Activated CD8-positive, alpha-beta memory T cell treated with anti-CD3 and anti-CD28 coated beads for 24 hours (primary cell): ENCODE data around the gene STK32C.
A peak's percentile ranks its signal among the peaks of the same experiment; 100 is the strongest.

ENCODE experiments used
- DNase-seq: peaks from one replicate; pipeline ENCODE4 v3.0.0-alpha.2; 2020

STK32C gene

DNA sequence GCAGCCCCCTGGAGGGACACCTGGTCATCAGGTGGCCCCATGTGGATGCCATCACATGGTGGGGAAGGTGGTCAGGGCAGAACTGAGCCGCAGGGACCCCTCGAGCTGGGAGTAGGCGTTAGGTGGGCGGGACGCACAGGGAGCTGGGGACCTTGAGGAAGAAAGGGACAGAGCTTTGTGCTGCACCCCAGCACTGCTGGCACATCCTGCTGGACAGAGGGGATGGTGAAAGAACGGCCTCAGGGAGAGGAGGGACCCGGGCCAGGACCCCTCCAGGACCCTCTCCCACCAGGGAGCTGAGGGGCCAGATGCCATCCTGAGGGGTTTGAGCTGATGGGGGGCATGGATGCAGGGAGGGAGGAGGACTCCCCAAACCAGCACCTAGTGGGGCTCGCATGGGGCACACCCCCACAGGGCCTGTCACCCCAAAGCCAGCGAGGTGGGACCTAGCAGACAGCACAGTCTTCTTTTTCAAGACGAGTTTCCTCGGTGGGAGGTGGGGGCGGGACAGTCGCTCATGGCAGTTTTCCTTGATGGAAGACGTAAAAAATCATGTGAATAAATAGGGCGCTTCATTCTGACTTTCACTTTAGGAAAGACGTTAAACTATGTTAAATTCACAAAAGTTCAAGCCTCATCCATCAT lies 43.3 kb downstream of the STK32C start:
- no peak for DNase-seq

DNA sequence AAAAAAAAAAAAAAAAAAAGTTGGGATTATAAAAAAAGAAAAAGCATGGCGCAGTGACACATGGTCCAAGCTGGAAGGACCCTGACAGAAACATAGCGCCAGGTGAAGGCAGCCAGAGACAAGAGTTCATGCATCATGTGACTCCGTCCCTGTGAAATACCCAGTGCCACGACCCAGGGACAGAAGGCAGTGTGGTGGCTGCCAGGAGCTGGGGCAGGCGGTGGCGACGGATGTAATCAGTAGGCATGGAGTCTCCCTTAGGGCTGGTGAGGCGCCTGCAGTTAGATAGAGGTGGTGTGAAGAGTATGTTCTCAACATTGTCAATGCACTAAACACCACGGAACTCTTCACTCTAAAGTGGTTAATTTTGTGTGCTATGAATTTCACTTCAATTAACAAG lies 43.9 kb downstream of the STK32C start:
- no peak for DNase-seq

DNA sequence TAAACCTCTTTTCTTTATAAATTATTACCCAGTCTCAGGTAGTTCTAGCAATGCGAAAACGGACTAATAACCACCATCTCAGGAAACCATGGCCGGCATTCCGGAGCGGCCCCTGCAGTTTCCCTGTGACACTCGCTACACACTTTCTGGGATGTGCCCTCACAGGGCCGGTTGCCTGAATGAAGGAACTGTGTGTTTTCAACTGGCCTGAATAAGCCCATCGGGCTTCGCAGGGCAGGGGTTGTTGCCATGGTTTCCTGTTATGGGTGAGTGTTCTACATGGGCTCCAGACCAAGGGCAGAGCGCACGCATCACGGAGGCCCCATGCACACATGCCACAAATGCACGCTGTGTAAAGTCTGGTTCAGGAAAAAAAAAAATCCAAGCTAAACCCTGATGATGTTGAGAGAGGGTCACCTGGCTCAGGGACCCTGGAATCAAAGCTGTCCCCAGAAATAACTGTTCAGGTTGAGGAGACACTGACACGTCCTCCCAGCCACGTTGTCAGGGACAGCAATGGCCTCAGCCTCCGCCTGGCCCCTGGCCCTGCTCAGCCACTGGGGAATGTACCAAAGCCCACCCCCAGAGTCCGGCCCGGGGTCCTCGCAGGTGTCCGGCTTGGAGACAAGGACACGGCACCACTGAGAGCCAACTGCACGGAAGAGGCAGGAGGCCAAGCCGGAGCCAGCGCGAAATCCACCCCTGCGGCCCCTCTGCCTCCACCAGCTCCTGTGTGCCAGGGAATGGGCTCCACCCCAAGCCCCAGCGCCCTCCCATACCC lies 47.9 kb downstream of the STK32C start:
- DNase-seq: no peak

DNA sequence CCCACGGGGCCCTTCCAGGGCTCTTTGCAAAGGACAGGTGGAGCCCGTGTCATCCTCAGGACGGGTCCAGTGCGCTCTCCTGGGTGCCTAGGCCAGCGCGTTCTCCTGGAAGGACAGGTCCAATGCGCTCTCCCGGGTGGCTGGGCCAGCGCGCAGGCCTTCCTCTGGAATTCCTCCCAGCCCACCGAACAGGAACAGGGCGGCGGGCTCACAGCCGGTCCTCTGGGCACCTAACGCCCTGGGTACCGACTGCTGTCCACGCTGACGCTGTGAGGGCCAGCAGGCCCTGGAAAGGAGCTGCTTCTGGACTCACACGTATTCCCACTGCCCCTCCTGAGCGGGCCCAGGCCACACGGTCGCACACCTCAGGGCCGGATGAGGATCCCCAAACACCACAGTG lies 49.3 kb downstream of the STK32C start:
- DNase-seq: no peak

DNA sequence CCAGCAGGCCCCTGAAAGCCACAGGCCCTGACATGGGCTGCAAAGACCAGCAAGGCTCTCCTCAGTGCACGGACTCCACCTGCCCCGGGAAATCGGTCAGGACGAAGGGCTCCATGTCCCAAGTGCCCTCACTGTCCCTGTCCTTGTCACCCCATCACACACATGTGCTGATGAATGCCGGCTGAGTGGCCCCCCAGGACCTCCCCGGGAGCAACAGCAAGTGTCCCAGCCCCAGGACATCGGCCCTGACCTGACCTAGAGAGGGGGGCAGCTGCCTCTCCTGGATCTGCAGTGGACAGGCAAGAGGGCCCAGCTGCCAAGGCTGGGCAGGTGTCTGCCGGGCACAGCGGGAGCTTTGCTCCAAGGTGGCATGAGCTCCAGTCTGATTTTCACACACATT lies 49.8 kb downstream of the STK32C start:
- no peak for DNase-seq

DNA sequence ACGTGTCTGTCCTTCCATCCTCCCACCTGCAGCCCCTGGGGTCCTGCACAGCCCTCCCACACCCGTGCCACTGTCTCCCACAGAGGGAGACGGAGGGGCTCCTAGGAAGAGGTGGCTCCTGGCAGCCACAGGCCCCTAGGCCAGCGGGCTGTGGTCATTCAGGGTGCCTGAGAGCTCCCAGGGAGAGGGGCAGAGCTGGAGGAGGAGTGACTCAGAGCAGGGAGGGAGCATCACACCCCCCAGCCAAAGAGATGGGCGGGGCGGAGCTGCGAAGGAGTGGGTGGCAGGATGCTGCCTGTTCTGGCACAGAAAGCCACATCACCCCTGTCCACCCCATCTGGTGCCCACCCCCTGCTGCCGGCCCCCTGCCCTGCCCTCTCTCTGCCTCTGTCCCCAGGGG lies 50.5 kb downstream of the STK32C start:
- DNase-seq: peak; percentile 71

DNA sequence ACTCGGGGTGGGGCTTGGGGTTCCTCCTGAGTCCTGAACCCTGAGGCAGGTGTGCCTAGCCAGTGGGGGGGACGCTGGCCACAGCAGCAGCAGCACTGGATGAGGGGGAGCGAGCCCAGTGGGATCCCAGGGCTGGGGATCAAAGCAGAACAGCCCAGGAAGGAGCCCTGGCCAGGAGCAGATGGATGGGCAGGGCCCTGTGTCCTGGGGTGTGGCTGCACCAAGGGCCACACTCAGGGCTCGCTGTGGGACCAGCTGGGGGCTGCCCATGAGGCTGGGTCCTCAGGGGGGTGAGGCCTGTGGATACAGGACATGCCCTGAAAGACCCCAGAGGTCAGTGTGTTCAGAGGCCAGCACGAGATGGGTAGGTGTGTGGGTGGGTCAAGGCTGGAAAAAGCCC lies 50.9 kb downstream of the STK32C start:
- DNase-seq: no peak

DNA sequence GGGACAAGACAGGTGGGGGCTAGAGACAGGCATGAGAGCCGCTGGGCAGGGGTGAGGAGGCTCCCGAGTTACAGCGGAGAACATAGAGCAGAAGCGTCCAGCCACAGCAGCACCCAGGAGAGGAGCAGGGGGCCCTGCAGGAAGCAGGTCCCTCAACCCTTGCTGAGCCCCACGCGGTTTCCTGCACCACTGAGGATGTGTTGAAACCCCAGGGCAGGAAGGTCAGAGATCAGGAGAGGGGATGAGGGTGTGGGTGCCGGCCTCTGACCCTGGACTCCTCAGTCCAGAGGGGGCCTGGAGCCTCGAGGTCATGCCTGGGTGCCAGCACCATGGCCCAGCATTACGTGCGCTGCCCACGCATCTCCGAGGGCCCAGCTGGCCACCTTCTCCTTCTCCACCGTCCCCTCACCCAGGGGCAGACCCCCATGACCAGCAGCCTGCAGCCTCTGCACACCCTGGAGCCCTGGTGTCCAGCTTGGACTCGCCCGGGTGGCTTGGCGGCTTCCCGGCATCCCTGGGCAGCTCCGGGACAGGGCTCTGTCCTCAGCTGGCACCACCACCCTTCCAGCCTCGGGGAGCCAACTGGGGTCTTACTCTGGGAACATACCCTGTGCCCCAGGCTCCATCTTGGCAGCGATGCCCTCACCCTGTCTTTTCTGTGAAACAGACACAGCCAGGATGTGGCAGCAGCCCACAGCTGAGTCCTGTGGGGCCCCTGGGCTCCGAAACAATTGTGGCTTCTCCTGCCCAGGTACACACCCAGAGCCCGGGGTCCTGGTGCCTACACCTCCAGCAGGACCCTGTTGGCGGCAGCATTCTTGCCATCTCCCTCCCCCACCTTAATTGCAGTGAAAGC lies 52.0 kb downstream of the STK32C start:
- no peak for DNase-seq

DNA sequence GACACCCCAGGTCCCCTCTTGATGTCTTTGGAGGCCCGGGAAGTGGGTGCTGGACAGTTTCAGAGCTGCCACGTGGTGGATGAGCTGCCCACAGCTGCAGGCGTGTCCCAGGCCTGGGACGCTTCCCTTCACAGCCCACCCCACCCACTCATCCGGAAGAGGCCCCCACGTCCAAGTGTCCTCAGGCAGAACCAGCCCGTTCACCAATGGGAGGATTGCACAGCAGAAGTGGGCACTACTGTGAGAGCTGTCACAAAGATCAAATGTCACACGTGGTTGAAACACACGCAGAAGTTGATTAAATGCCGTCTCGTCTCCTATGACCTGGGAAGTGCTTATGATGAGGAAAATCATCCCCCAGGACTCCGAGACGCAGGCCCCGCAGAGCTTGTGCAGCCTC lies 52.9 kb downstream of the STK32C start:
- DNase-seq: no peak

DNA sequence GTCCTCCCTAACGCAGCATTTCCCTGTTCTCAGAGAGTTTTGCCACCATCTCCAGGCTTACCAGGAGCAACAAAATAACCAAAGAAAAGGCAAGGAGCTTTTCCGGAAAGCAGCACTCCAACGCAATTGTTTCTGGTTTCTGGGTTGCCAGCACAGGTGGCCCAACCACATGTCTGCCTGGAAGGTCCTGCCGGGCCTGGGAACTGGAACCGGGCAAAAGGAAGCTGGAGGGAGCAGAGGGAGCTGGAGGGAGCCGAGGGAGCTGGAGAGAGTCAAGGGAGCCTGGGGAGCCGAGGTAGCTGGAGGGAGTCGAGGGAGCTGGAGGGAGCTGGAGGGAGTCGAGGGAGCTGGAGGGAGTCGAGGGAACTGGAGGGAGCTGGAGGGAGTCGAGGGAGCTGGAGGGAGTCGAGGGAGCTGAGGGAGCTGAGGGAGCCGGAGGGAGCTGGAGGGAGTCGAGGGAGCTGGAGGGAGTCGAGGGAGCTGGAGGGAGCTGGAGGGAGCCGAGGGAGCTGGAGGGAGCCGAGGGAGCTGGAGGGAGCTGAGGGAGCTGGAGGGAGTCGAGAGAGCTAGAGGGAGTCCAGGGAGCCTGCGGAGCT lies 54.6 kb downstream of the STK32C start:
- no peak for DNase-seq

DNA sequence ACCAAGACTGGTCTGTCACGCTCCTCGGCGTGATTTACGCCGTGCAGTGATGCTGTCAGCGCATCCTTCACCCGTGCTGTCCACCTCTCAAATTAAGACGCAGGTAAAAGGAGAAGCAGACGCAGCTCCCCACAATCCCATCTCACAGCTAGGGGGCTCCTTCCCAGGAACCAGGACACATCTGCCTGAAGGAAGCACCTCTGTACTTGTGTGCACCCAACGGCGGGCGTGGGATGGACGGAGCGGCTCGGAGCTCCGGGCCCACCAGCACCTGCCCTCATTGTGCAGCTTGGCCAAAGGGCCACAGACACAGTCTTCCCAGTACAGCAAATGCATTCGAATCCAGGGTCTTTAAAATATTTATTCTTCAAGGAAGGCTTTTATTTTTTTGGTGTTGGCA lies 55.3 kb downstream of the STK32C start:
- DNase-seq: no peak

DNA sequence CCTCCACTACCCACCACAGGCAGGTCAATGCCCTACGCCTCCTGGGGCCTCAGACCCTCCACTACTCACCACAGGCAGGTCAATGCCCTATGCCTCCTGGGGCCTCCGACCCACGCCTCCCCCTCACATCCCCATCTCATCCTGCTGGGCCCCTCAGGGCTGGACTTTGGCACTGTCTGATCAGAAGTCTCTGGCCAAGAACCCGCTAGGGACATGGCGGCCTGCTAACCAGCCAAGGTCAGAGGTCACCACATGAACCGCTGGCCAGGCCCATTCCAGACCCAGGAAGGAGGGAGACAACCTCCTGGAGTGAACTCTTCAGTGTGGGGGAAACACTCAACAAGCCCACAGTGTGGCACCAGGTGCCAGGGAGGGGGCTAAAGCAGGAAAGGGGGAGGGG lies 55.8 kb downstream of the STK32C start:
- DNase-seq: no peak

DNA sequence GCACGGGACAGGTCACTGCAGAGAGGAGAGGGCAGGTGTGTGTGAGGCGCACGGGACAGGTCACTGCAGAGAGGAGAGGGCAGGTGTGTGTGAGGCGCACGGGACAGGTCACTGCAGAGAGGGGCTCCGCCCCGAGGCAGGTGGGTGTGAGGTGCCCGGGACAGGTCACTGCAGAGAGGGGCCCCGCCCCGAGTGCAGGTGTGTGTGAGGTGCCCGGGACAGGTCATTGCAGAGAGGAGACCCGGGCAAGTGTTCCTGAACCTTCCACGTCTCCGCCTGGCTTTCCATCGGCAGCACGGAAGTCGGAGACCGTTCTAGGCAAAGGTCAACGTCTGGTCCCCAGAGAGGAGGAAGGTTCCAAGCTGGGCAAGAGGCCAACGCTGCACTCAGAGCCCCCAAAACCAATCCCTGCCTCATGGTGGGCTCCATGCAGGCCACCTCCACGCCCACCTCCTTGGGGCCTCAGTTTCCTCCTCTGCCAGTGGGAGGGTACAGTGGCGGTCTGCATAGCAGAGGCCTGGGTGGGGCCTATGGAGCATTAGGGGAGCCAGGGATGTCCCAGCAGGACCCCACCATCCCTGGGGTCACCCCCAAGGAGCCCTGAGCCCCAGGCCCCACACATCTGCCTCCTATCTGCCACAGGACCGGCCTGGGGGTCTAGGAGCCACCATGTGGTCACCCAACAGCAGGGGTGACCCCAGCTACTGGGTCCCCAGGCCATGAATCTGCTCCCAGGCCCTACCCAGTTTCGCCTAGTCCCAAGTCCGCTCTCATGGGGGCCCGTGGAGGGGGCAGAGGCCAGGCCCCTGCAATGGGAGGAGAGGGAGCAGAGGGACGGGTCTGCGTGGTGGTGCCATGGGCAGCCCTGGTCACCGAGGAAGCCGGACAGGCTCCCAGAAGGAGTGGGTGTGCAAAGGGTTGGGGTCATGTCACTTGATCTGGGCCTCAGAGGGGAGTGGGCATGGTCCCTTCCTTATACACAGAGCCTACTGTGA lies 57.0 kb downstream of the STK32C start:
- DNase-seq: no peak

DNA sequence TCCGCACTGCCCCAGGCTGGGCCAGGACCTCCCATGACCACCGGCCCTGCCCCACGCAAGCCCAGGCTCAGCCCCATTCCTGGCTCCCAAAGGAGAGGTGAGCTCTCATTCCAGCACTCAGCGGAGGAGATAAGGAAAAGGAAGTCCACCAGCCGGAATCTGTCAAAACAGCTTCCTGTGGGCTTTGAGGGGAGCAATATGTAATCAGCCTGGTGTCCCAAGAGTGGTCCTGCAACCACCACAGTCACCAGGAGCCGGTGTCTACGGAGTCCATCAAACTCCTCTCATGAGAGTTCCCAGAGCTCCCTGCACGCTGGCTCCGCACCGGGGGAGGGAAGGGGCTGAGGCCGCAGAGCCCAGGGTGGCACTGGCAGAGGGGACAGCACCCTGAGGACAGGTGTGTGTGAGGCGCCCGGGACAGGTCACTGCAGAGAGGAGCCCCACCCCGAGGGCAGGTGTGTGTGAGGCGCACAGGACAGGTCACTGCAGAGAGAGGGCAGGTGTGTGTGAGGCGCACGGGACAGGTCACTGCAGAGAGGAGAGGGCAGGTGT lies 57.9 kb downstream of the STK32C start:
- no peak for DNase-seq

DNA sequence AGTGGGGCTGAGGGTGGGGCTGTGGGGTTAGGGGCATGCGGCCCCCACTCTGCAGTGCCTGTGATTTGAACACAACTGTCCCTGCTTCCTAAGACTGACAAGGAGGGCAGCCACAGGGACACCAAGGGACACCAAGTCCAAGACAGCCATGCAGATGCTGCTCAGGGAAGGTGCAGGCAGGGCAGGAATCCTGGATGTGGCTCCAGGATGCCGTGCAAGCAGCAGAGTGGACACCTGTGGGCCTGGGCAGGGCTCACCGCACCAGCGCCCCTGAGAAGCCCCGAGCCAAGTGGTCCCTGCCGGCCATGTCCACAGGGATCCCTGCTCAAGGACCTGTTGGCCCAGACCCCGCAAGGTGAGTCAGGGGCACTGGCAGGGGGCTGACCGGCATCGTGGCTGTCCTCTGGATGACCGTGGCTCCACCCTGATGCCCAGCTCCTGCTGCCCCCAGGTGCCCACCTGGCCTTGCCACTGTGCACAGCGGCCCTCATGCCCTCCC lies 58.5 kb downstream of the STK32C start:
- DNase-seq: no peak

DNA sequence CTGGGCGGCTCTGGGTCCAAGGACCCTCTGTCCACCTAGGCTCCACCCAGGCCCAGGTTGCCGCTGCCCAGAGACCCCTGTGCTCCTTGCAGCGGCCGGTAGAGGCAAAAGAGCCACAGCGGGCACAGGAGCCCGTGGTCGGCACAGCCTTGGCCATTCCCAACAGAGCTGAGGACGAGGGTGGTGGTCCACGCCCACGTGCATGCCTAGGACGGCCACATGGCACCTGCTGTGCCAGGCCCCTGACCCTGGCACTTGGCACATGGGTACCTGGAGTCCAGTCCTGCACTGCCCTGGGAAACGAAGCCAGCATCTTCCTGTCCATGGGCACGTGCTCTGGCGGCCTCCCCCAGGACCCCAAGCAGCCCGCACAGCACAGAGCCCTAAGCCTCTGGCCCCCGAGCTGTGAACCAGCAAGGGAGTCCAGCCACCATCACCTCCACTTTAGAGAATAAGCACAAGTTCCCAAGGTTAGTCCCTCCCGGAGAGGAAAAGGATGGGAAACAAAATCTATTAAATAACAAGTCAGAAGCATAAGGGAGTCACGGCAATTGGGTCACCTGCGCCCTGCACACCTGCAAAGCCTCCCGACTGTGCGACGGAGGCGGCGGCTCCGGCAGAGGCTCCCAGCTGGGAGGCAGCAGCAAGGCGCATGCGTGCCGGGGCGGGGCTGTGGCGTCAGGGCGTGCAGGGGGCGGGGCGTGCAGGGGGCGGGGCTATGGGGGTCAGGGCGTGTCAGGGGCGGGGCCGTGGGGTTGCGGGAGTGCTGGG lies 59.1 kb downstream of the STK32C start:
- peak; percentile 67 for DNase-seq

DNA sequence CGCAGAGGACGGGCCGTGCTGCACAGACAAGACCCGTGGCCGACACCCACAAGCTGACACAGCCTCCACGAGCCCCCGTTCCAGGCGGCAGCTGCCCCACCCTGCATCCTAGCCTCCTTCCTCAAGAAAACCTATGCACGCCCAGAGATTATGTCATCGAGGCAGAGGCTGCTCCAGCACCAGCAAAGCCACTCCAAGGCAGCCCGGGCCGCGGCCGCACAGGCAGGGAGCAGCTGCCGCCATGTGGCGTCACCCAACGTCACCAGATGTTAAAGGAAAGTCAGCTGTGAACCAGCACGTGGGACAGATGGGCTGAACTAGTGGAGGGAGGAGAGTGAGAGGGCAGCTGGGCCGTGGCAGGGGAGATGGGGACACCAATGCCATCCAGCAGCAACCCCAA lies 59.8 kb downstream of the STK32C start:
- no peak for DNase-seq

DNA sequence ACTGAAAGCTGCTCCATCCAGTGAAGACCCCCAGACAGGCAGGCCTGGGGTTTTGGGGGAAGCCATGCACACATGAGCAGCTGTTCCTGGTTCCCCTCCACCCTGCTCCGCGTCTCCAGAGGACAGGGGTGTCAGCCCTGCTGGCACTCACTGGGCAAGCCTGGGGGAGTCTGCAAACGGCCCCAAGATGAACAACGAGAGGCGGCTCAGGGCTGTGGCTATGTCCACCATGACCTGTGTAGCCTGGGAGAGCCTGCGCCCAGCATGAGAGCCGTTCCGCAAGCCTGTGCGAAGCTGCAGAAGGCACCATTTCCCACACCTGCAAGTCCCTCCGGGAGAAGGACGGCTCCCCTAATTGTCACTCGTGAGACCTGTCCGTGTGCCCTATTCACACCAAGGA lies 61.5 kb downstream of the STK32C start:
- no peak for DNase-seq

DNA sequence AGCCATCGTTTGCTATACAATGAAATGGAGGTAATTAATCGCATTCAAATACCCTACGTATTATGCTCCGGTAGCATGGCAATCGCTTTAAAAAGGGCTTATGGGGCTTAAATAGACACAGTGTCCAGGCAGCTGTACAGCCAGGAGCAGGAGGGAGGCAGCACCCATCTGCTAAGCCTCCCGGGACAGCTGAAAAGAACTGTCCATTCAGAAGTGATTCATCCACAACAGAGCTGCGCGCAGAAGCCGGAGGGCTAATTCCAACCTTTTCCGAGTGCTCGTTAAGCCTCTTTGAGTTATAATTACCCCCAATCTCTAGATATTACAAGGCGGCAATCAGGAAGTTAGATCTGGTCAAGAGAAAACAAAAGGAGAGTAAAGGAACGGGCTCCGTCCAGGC lies 62.7 kb downstream of the STK32C start:
- no peak for DNase-seq

DNA sequence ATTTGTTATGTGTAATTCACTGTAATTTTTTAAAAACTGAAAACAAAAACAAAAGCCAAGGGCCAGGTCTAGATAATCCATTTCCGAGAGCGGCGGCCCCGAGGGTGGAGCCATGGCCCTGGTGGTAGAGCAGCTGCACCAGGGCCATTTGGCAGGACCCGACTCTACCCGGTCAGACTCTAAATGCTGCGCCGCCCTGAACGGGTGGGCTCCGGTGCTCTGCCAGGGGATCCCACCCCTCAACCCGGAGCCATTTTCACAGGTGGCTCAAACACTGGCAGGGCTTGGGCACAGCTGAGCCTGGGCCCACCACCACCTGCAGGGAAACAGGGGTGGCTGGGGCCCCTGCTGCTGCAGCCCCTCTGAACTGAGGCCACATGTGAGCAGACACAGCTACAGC lies 64.1 kb downstream of the STK32C start:
- DNase-seq: no peak

DNA sequence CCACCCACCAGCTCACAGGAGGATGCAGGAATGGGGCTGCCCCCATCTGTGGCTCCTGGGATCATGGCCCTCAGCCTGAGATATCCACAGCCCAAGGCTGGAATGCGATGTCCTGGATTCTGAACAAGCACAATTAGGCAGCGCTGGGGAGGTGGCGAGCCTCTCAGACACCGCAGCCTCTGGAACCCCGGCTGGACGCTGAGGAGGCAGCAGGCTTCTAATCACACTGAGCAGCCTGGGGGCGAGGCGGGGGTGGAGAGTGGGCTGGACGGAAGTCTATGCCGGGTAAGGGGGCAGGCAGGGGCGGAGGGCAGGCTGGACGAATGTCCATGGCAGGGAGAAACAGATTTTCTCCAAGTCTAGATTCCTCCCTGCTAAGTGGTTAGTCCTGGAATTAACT lies 64.6 kb downstream of the STK32C start:
- no peak for DNase-seq
